T-cell (primary cell): ENCODE measurements around the gene RTN4IP1. TPM values are rescaled to one million over a fixed set of nuclear protein-coding genes. Genes with fewer than 3 reads are reported as not detected.

Source experiments
- ATAC-seq, 4 experiments: fragments of 200-7000 bp in 3 of 4; fragments of 150-1000 bp in 1 of 4; cut with Tn5 transposase; replicated peaks in 1 of 4; 1 replicate in 3 of 4; 2 replicates in 1 of 4; pipeline ENCODE4 v1.10.0; 2021; ENCODE audit warnings: moderate library complexity in 3 of 4, mild to moderate bottlenecking in 2 of 4, moderate number of reproducible peaks in 1 of 4
- CTCF ChIA-PET, 2 donors: fragments of 300-600 bp; sonication (Branson Sonifier 250); formaldehyde crosslinking; loops; one replicate each; lab custom pipeline; 2022; ENCODE audit warnings: antibody characterized with exemption in 2 of 2; lab: Charles Lee
- POLR2A ChIA-PET, 2 donors: fragments of 300-600 bp; sonication (Branson Sonifier 250); formaldehyde crosslinking; loops; one replicate each; lab custom pipeline; 2022; ENCODE audit warnings: antibody characterized with exemption in 2 of 2; lab: Charles Lee
- DNase-seq, 35 experiments: peaks; one replicate each; pipeline versions ENCODE4 v3.0.0 to v3.0.0-alpha.2; 2013 to 2023
- H3K27ac ChIP-seq: one replicate; pipeline ENCODE4 v1.5.1; 2013; ENCODE audit warnings: low read length
- H3K27me3 ChIP-seq, 2 experiments: replicated peaks in 1 of 2; 1 replicate in 1 of 2; 2 replicates in 1 of 2; pipeline versions ENCODE4 v1.6.1 to v1.7.0; 2013; ENCODE audit warnings: low read length in 1 of 2, mixed read lengths in 1 of 2; ENCODE audit not compliant: control insufficient read depth in 2 of 2, insufficient read depth in 2 of 2; ENCODE audit errors: extremely low read depth in 1 of 2
- H3K36me3 ChIP-seq, 2 donors: 1 replicate in 1 of 2; 2 replicates in 1 of 2; pipeline versions ENCODE4 v1.6.1 to v1.7.0; 2013; ENCODE audit warnings: low read length in 1 of 2; ENCODE audit not compliant: control insufficient read depth in 2 of 2, insufficient read depth in 1 of 2; ENCODE audit errors: extremely low read depth in 1 of 2
- H3K4me1 ChIP-seq, 2 experiments: 1 replicate in 1 of 2; 2 replicates in 1 of 2; pipeline versions ENCODE4 v1.6.1 to v1.7.0; 2013; ENCODE audit warnings: low read length in 2 of 2, mixed read lengths in 1 of 2; ENCODE audit not compliant: insufficient read depth in 2 of 2, control insufficient read depth in 1 of 2; ENCODE audit errors: extremely low read depth in 1 of 2
- H3K4me3 ChIP-seq, 2 donors: 1 replicate in 1 of 2; 2 replicates in 1 of 2; pipeline versions ENCODE4 v1.5.1 to v1.7.0; 2013; ENCODE audit warnings: mild to moderate bottlenecking in 2 of 2, low read length in 1 of 2, moderate library complexity in 1 of 2; ENCODE audit not compliant: control insufficient read depth in 1 of 2; ENCODE audit errors: extremely low read depth in 1 of 2
- H3K9me3 ChIP-seq: 2 replicates; pipeline ENCODE4 v1.7.0; 2013
- H3K27ac Mint-ChIP-seq, 2 donors: one replicate each; pipeline ENCODE4 v1.8.0; 2020 to 2021; ENCODE audit warnings: mild to moderate bottlenecking in 2 of 2, mixed read lengths in 2 of 2
- H3K27me3 Mint-ChIP-seq, 2 donors: one replicate each; pipeline ENCODE4 v1.8.0; 2021 to 2022; ENCODE audit warnings: mixed read lengths in 2 of 2
- H3K36me3 Mint-ChIP-seq: one replicate; pipeline ENCODE4 v1.8.0; 2021; ENCODE audit warnings: mixed read lengths
- H3K4me1 Mint-ChIP-seq, 3 donors: one replicate each; pipeline ENCODE4 v1.8.0; 2020 to 2022; ENCODE audit warnings: mixed read lengths in 3 of 3, mild to moderate bottlenecking in 1 of 3
- H3K4me3 Mint-ChIP-seq, 3 donors: one replicate each; pipeline ENCODE4 v1.8.0; 2020 to 2022; ENCODE audit warnings: mild to moderate bottlenecking in 3 of 3, mixed read lengths in 3 of 3, moderate library complexity in 3 of 3
- H3K9me3 Mint-ChIP-seq, 3 donors: one replicate each; pipeline ENCODE4 v1.8.0; 2020 to 2022; ENCODE audit warnings: mixed read lengths in 3 of 3
- WGBS: methylation state at CpG from one replicate; pipeline ENCODE4 v1.1.5; 2013; ENCODE audit warnings: missing lambda C conversion rate; ENCODE audit not compliant: insufficient coverage; 5-methylcytosine and 5-hydroxymethylcytosine counted together
- total RNA-seq, 35 experiments: library from RNA in 6 of 35; stranded (reverse) in 6 of 35; fragments of 120-200 nt in 1 of 35; gene quantifications; one replicate each; pipeline versions ENCODE4 v1.2.1 to v1.2.4 and lab custom pipeline; 2013 to 2026

The RTN4IP1 gene
- total RNA-seq, 5 donors from 2014 or later (not counting 1 experiment from before 2014, with no cell fraction given): 5.2 to 7.6 (median 7.0) TPM

GRCh38 chr6:106581468-106581867, 47.8 kb downstream of the RTN4IP1 start:
- 100% methylated on average over 1 of the region's 1 CpG for WGBS
- Histone ChIP-seq H3K27ac (no peak overlapping the region), H3K4me1 (no peaks in the 10 kb centered on the region), H3K9me3 (no peaks in the 10 kb centered on the region), H3K4me3 (no peak overlapping the region), H3K27me3 (no peaks in the 10 kb centered on the region), H3K36me3 (peaks cover 0 to 24% of the 10 kb centered on the region in 2 donors)
- H3K9me3 Mint-ChIP-seq: no peaks in the 10 kb centered on the region
- H3K36me3 Mint-ChIP-seq: peaks cover 45% of the 10 kb centered on the region
- no peak overlapping the region for H3K4me3 Mint-ChIP-seq
- no peaks in the 10 kb centered on the region for H3K27me3 Mint-ChIP-seq
- ATAC-seq (no peak), DNase-seq (no peak)
- no peaks in the 10 kb centered on the region for H3K4me1 Mint-ChIP-seq
- POLR2A ChIA-PET: no interaction called here
- no peak overlapping the region for H3K27ac Mint-ChIP-seq
- CTCF ChIA-PET: interaction anchor here (0.6 to 0.7 kb wide), 2 partner anchors 139 to 241 kb away, joined by 3 read pairs; no protein-coding TSS in a partner anchor

- DNase-seq: no peak
- Mint-ChIP-seq H3K27me3 (no peaks in the 10 kb centered on the region), H3K4me3 (no peak overlapping the region), H3K9me3 (no peaks in the 10 kb centered on the region), H3K27ac (no peak overlapping the region), H3K36me3 (peaks cover 42% of the 10 kb centered on the region), H3K4me1 (no peaks in the 10 kb centered on the region)
- Histone ChIP-seq H3K4me3 (no peak overlapping the region), H3K4me1 (no peaks in the 10 kb centered on the region), H3K27me3 (no peaks in the 10 kb centered on the region), H3K36me3 (peaks cover 8 to 22% of the 10 kb centered on the region in 2 donors), H3K27ac (no peak overlapping the region), H3K9me3 (no peaks in the 10 kb centered on the region)
- ChIA-PET POLR2A (no interaction called here), CTCF (interaction anchor here (0.6 to 0.7 kb wide), 2 partner anchors 43 to 829 kb away, joined by 3 to 5 read pairs; no protein-coding TSS in a partner anchor)
- 100% methylated on average over 1 of the region's 2 CpGs for WGBS
- no peak for ATAC-seq
These were observed 50.0 kb downstream of the RTN4IP1 start for GRCh38 chr6:106579281-106579680.

GRCh38 chr6:106574741-106575458, 54.4 kb downstream of the RTN4IP1 start:
- CTCF ChIA-PET: no interaction called here
- POLR2A ChIA-PET: no interaction called here
- Histone ChIP-seq H3K4me1 (no peaks in the 10 kb centered on the region), H3K4me3 (no peak overlapping the region), H3K27ac (no peak overlapping the region), H3K27me3 (no peaks in the 10 kb centered on the region), H3K9me3 (no peaks in the 10 kb centered on the region), H3K36me3 (peaks cover 8 to 20% of the 10 kb centered on the region in 2 donors)
- no peaks in the 10 kb centered on the region for H3K9me3 Mint-ChIP-seq
- H3K27ac Mint-ChIP-seq: no peak overlapping the region
- ATAC-seq: no peak
- WGBS: 86% methylated on average over 15 of the region's 16 CpGs
- no peak for DNase-seq
- H3K36me3 Mint-ChIP-seq: peaks cover 32% of the 10 kb centered on the region
- no peak overlapping the region for H3K4me3 Mint-ChIP-seq
- H3K27me3 Mint-ChIP-seq: no peaks in the 10 kb centered on the region
- H3K4me1 Mint-ChIP-seq: no peaks in the 10 kb centered on the region

- no peaks in the 10 kb centered on the region for H3K27me3 Mint-ChIP-seq
- WGBS: 100% methylated on average over 6 of the region's 6 CpGs
- peaks cover 0 to 2% (median 0%) of the 10 kb centered on the region in 3 donors for H3K4me1 Mint-ChIP-seq
- ChIA-PET POLR2A (no interaction called here), CTCF (interaction anchor here (0.7 to 1.5 kb wide), 2 partner anchors 128 to 488 kb away, joined by 3 to 6 read pairs; no protein-coding TSS in a partner anchor)
- Histone ChIP-seq H3K4me3 (no peak overlapping the region), H3K36me3 (peaks cover 8 to 34% of the 10 kb centered on the region in 2 donors), H3K27me3 (no peaks in the 10 kb centered on the region), H3K9me3 (no peaks in the 10 kb centered on the region), H3K27ac (no peak overlapping the region), H3K4me1 (no peaks in the 10 kb centered on the region)
- no peak for DNase-seq
- H3K27ac Mint-ChIP-seq: peak overlapping the region; percentile 62 to 66
- H3K9me3 Mint-ChIP-seq: no peaks in the 10 kb centered on the region
- no peak for ATAC-seq
- peaks cover 38% of the 10 kb centered on the region for H3K36me3 Mint-ChIP-seq
- no peak overlapping the region for H3K4me3 Mint-ChIP-seq
These were observed 56.3 kb downstream of the RTN4IP1 start for GRCh38 chr6:106572875-106573585.

GRCh38 chr6:106572436-106572835, 56.9 kb downstream of the RTN4IP1 start:
- Mint-ChIP-seq H3K9me3 (no peaks in the 10 kb centered on the region), H3K4me3 (no peak overlapping the region), H3K27me3 (no peaks in the 10 kb centered on the region), H3K4me1 (peaks cover 0 to 5% (median 0%) of the 10 kb centered on the region in 3 donors), H3K36me3 (peaks cover 40% of the 10 kb centered on the region), H3K27ac (peak overlapping the region in 1 of 2 donors; percentile 5)
- H3K9me3 ChIP-seq: no peaks in the 10 kb centered on the region
- ATAC-seq: no peak
- peaks cover 8 to 38% of the 10 kb centered on the region in 2 donors for H3K36me3 ChIP-seq
- no peak overlapping the region for H3K27ac ChIP-seq
- H3K4me1 ChIP-seq: no peaks in the 10 kb centered on the region
- no peak overlapping the region for H3K4me3 ChIP-seq
- WGBS: 100% methylated on average over 4 of the region's 5 CpGs
- ChIA-PET POLR2A (no interaction called here), CTCF (interaction anchor here (1.5 to 2.0 kb wide), 2 partner anchors 127 kb away, joined by 4 to 6 read pairs; no protein-coding TSS in a partner anchor)
- H3K27me3 ChIP-seq: no peaks in the 10 kb centered on the region
- DNase-seq: no peak

- ChIA-PET POLR2A (interaction anchor here (0.5 to 0.6 kb wide), 2 partner anchors 11 to 56 kb away, joined by 3 to 5 read pairs; no protein-coding TSS in a partner anchor), CTCF (interaction anchor here (0.6 to 1.7 kb wide), 3 partner anchors 124 to 429 kb away, joined by 4 to 12 read pairs (median 5); no protein-coding TSS in a partner anchor)
- Histone ChIP-seq H3K4me1 (no peaks in the 10 kb centered on the region), H3K36me3 (peaks cover 4 to 57% of the 10 kb centered on the region in 2 donors), H3K4me3 (no peak overlapping the region), H3K9me3 (no peaks in the 10 kb centered on the region), H3K27ac (no peak overlapping the region), H3K27me3 (no peaks in the 10 kb centered on the region)
- ATAC-seq (no peak), DNase-seq (no peak)
- 100% methylated on average over 4 of the region's 4 CpGs for WGBS
- Mint-ChIP-seq H3K27ac (no peak overlapping the region), H3K27me3 (no peaks in the 10 kb centered on the region), H3K9me3 (no peaks in the 10 kb centered on the region), H3K4me1 (peaks cover 0 to 5% (median 2%) of the 10 kb centered on the region in 3 donors), H3K36me3 (peaks cover 34% of the 10 kb centered on the region), H3K4me3 (no peak overlapping the region)
These were observed 59.9 kb downstream of the RTN4IP1 start for GRCh38 chr6:106569428-106569827.
